SK-N-SH treated with all-trans-retinoic acid at 6 μM for 48 hours (cell line): Measurements from ENCODE around the gene RUSF1.

Source experiments
- ATAC-seq: fragments of 200-7000 bp; cut with Tn5 transposase; 3 replicates; pipeline ENCODE4 v1.9.1; 2020; ENCODE audit warnings: mild to moderate bottlenecking, moderate library complexity
- ARNTL ChIP-seq: fragments of 450-650 bp; formaldehyde crosslinking; IDR thresholded peaks from 2 replicates; pipeline ENCODE4 v1.5.0; 2020; ENCODE audit warnings: low read depth, mild to moderate bottlenecking, moderate library complexity, borderline replicate concordance
- BACH2 ChIP-seq: fragments of 250-450 bp; sonication (Bioruptor Pico); IDR thresholded peaks from 2 replicates; pipeline ENCODE4 v1.9.0; 2021; ENCODE audit warnings: mild to moderate bottlenecking, borderline replicate concordance
- CSDC2 ChIP-seq: fragments of 250-450 bp; sonication (Bioruptor Pico); IDR thresholded peaks from 2 replicates; pipeline ENCODE4 v1.5.0; 2020; ENCODE audit warnings: mild to moderate bottlenecking, moderate library complexity
- ESRRG ChIP-seq: fragments of 250-450 bp; sonication (Bioruptor Pico); IDR thresholded peaks from 2 replicates; pipeline ENCODE4 v1.6.1; 2021; ENCODE audit warnings: mild to moderate bottlenecking
- GLIS3 ChIP-seq: fragments of 250-450 bp; sonication (Bioruptor Pico); IDR thresholded peaks from 2 replicates; pipeline ENCODE4 v1.5.0; 2020; ENCODE audit warnings: mild to moderate bottlenecking, moderate library complexity
- ISL1 ChIP-seq: fragments of 250-450 bp; sonication (Bioruptor Pico); IDR thresholded peaks from 2 replicates; pipeline ENCODE4 v2.1.2; 2022; ENCODE audit warnings: mild to moderate bottlenecking, moderate library complexity
- OSR1 ChIP-seq: fragments of 250-450 bp; sonication (Bioruptor Pico); IDR thresholded peaks from 2 replicates; pipeline ENCODE4 v1.8.0; 2022; ENCODE audit warnings: moderate library complexity, mild to moderate bottlenecking, inconsistent platforms
- PPARA ChIP-seq: fragments of 250-450 bp; sonication (Bioruptor Pico); IDR thresholded peaks from 2 replicates; pipeline ENCODE4 v1.5.0; 2020; ENCODE audit warnings: mild to moderate bottlenecking, borderline replicate concordance
- RARB ChIP-seq: fragments of 250-450 bp; sonication (Bioruptor Pico); IDR thresholded peaks from 2 replicates; pipeline ENCODE4 v1.8.0; 2021; ENCODE audit warnings: mild to moderate bottlenecking, moderate library complexity
- TCF4 ChIP-seq: fragments of 250-450 bp; sonication (Bioruptor Pico); IDR thresholded peaks from 2 replicates; pipeline ENCODE4 v1.8.0; 2021; ENCODE audit warnings: mild to moderate bottlenecking, moderate library complexity, borderline replicate concordance
- TOX ChIP-seq: fragments of 250-450 bp; sonication (Bioruptor Pico); IDR thresholded peaks from 2 replicates; pipeline ENCODE4 v1.8.0; 2021; ENCODE audit warnings: mild to moderate bottlenecking, moderate library complexity, borderline replicate concordance
- ZC3H10 ChIP-seq: fragments of 250-450 bp; sonication (Bioruptor Pico); IDR thresholded peaks from 2 replicates; pipeline ENCODE4 v1.5.1; 2021; ENCODE audit warnings: mild to moderate bottlenecking, moderate library complexity
- ZFP3 ChIP-seq: fragments of 250-450 bp; sonication (Bioruptor Pico); IDR thresholded peaks from 2 replicates; pipeline ENCODE4 v1.5.0; 2020; ENCODE audit warnings: mild to moderate bottlenecking, moderate library complexity
- ZFP30 ChIP-seq: fragments of 450-650 bp; formaldehyde crosslinking; IDR thresholded peaks from 2 replicates; pipeline ENCODE4 v1.5.0; 2022; ENCODE audit warnings: mild to moderate bottlenecking, moderate library complexity
- ZNF565 ChIP-seq: fragments of 450-650 bp; formaldehyde crosslinking; conservative IDR thresholded peaks from 2 replicates; pipeline ENCODE4 v1.5.0; 2020; ENCODE audit warnings: low read depth, mild to moderate bottlenecking, moderate library complexity
- ZNF70 ChIP-seq: fragments of 450-650 bp; formaldehyde crosslinking; IDR thresholded peaks from 2 replicates; pipeline ENCODE4 v1.5.0; 2020; ENCODE audit warnings: mild to moderate bottlenecking, moderate library complexity
- ZNF8 ChIP-seq: fragments of 450-650 bp; formaldehyde crosslinking; IDR thresholded peaks from 2 replicates; pipeline ENCODE4 v1.5.0; 2020; ENCODE audit warnings: mild to moderate bottlenecking, moderate library complexity
- TF ChIP-seq, protein P1 (sequence below): fragments of 250-450 bp; sonication (Bioruptor Pico); IDR thresholded peaks from 2 replicates; pipeline ENCODE4 v1.5.0; 2020; ENCODE audit warnings: mild to moderate bottlenecking, moderate library complexity
- TF ChIP-seq, protein P2 (sequence below): fragments of 250-450 bp; sonication (Bioruptor Pico); IDR thresholded peaks from 2 replicates; pipeline ENCODE4 v1.8.0; 2020; ENCODE audit warnings: mild to moderate bottlenecking, moderate library complexity, borderline replicate concordance
- TF ChIP-seq, protein P3 (sequence below): fragments of 250-450 bp; sonication (Bioruptor Pico); IDR thresholded peaks from 2 replicates; pipeline ENCODE4 v1.5.1; 2020; ENCODE audit warnings: low read depth, mild to moderate bottlenecking, moderate library complexity
- TF ChIP-seq, protein P4 (sequence below): fragments of 250-450 bp; sonication (Bioruptor Pico); IDR thresholded peaks from 2 replicates; pipeline ENCODE4 v1.8.0; 2021; ENCODE audit warnings: low read depth, mild to moderate bottlenecking, moderate library complexity, borderline replicate concordance
- TF ChIP-seq, protein P5 (sequence below): fragments of 250-450 bp; sonication (Bioruptor Pico); IDR thresholded peaks from 2 replicates; pipeline ENCODE4 v1.5.1; 2021; ENCODE audit warnings: mild to moderate bottlenecking, moderate library complexity

Gene RUSF1

DNA sequence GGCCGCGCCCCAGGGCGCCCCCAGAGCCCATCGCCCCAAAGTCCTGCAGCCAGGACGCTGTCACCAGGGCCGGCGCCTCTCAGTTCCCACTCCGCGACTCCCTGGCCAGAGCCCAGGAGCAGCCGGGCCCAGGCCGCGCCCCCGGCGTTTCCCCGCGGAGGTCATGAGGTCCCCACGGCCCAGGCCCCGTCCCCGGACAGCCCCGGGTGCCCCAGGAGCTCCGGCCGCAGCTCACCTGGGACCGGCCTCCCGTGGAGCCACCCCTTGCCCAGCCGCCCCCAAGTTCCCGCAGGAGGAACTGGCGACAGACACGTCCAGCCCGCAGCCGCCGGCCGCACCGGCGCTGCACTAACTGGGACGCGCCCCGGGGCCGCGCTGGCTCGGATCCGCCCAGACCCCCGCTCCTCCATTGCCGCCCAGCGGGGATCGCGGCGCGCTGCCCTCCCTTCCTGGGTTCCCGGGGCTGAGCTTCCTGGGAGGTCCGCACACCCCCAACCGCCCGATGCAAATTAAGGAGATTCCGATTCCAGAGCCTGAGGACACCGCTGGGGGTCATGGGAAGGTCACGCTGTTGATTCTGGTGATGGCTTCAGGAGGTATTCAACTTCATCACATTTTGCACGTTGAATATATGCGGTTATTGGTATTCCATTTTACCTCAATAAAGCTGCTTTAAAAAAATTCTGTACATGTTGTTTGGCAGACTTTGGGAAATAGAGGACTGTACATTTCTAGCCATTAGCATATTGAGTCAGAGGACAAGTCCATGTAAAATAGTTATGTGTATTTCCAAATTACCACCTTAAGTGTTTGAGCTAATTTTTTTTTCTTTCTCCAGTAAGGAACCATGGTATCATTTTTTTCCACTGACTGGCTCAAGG lies 29.4 kb upstream of the RUSF1 start:
- no peak; the same call in 2 of the 3 replicates for ATAC-seq
- no peak for TF ChIP-seq PPARA (CRISPR knock-in tag)
- TF ChIP-seq, protein P1, sequence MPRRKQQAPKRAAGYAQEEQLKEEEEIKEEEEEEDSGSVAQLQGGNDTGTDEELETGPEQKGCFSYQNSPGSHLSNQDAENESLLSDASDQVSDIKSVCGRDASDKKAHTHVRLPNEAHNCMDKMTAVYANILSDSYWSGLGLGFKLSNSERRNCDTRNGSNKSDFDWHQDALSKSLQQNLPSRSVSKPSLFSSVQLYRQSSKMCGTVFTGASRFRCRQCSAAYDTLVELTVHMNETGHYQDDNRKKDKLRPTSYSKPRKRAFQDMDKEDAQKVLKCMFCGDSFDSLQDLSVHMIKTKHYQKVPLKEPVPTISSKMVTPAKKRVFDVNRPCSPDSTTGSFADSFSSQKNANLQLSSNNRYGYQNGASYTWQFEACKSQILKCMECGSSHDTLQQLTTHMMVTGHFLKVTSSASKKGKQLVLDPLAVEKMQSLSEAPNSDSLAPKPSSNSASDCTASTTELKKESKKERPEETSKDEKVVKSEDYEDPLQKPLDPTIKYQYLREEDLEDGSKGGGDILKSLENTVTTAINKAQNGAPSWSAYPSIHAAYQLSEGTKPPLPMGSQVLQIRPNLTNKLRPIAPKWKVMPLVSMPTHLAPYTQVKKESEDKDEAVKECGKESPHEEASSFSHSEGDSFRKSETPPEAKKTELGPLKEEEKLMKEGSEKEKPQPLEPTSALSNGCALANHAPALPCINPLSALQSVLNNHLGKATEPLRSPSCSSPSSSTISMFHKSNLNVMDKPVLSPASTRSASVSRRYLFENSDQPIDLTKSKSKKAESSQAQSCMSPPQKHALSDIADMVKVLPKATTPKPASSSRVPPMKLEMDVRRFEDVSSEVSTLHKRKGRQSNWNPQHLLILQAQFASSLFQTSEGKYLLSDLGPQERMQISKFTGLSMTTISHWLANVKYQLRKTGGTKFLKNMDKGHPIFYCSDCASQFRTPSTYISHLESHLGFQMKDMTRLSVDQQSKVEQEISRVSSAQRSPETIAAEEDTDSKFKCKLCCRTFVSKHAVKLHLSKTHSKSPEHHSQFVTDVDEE (CRISPR knock-in tag) = no peak
- TF ChIP-seq ZFP30 = no peak
- TF ChIP-seq TCF4 = no peak
- TF ChIP-seq ISL1 = no peak
- no peak for TF ChIP-seq OSR1 (CRISPR knock-in tag)
- TF ChIP-seq, protein P2, sequence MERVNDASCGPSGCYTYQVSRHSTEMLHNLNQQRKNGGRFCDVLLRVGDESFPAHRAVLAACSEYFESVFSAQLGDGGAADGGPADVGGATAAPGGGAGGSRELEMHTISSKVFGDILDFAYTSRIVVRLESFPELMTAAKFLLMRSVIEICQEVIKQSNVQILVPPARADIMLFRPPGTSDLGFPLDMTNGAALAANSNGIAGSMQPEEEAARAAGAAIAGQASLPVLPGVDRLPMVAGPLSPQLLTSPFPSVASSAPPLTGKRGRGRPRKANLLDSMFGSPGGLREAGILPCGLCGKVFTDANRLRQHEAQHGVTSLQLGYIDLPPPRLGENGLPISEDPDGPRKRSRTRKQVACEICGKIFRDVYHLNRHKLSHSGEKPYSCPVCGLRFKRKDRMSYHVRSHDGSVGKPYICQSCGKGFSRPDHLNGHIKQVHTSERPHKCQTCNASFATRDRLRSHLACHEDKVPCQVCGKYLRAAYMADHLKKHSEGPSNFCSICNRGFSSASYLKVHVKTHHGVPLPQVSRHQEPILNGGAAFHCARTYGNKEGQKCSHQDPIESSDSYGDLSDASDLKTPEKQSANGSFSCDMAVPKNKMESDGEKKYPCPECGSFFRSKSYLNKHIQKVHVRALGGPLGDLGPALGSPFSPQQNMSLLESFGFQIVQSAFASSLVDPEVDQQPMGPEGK = no peak
- TF ChIP-seq BACH2 (CRISPR knock-in tag) = no peak
- TF ChIP-seq, protein P3, sequence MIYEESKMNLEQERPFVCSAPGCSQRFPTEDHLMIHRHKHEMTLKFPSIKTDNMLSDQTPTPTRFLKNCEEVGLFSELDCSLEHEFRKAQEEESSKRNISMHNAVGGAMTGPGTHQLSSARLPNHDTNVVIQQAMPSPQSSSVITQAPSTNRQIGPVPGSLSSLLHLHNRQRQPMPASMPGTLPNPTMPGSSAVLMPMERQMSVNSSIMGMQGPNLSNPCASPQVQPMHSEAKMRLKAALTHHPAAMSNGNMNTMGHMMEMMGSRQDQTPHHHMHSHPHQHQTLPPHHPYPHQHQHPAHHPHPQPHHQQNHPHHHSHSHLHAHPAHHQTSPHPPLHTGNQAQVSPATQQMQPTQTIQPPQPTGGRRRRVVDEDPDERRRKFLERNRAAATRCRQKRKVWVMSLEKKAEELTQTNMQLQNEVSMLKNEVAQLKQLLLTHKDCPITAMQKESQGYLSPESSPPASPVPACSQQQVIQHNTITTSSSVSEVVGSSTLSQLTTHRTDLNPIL = no peak
- TF ChIP-seq GLIS3 (CRISPR knock-in tag) = no peak
- no peak for TF ChIP-seq ARNTL
- TF ChIP-seq ZNF565 = no peak
- TF ChIP-seq CSDC2 (CRISPR knock-in tag) = no peak
- no peak for TF ChIP-seq ESRRG (CRISPR knock-in tag)
- TF ChIP-seq, protein P4, sequence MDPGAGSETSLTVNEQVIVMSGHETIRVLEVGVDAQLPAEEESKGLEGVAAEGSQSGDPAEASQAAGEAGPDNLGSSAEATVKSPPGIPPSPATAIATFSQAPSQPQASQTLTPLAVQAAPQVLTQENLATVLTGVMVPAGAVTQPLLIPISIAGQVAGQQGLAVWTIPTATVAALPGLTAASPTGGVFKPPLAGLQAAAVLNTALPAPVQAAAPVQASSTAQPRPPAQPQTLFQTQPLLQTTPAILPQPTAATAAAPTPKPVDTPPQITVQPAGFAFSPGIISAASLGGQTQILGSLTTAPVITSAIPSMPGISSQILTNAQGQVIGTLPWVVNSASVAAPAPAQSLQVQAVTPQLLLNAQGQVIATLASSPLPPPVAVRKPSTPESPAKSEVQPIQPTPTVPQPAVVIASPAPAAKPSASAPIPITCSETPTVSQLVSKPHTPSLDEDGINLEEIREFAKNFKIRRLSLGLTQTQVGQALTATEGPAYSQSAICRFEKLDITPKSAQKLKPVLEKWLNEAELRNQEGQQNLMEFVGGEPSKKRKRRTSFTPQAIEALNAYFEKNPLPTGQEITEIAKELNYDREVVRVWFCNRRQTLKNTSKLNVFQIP (CRISPR knock-in tag) = no peak
- no peak for TF ChIP-seq ZFP3 (CRISPR knock-in tag)

DNA sequence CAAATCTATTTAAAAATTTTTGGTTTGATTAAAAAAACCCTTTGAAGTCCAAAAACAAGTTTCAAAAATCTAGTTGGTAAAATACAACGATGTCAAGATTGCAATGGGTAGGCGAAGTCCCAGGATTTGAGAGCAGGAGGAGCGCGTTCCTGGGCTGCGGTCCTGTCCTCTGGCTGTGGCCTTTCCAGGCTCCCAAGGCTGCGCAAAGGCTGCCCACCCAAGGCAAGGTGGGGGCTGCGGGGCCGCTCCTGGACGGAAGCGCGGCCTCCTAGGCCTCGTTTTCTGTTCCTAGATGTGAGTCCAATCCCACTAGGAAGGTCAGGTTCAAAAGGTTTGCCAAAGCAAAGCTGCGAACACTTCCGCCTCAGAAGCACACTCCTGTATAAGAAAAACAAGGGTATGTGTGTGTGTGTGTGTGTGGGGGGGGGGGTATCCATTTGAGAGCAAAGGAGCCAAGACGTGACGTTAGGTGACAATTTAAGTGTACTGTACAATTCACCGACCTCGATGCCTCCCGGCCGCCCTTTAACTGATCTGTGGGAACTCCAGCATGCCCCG lies 28.7 kb upstream of the RUSF1 start:
- TF ChIP-seq TCF4 = no peak
- no peak for TF ChIP-seq GLIS3 (CRISPR knock-in tag)
- no peak for TF ChIP-seq ZC3H10 (CRISPR knock-in tag)
- no peak for TF ChIP-seq CSDC2 (CRISPR knock-in tag)
- TF ChIP-seq, protein P3 = no peak
- no peak for TF ChIP-seq ZNF70 (CRISPR knock-in tag)
- TF ChIP-seq BACH2 (CRISPR knock-in tag) = no peak
- TF ChIP-seq OSR1 (CRISPR knock-in tag) = no peak
- TF ChIP-seq, protein P5, sequence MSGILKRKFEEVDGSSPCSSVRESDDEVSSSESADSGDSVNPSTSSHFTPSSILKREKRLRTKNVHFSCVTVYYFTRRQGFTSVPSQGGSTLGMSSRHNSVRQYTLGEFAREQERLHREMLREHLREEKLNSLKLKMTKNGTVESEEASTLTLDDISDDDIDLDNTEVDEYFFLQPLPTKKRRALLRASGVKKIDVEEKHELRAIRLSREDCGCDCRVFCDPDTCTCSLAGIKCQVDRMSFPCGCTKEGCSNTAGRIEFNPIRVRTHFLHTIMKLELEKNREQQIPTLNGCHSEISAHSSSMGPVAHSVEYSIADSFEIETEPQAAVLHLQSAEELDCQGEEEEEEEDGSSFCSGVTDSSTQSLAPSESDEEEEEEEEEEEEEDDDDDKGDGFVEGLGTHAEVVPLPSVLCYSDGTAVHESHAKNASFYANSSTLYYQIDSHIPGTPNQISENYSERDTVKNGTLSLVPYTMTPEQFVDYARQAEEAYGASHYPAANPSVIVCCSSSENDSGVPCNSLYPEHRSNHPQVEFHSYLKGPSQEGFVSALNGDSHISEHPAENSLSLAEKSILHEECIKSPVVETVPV = no peak
- TF ChIP-seq ISL1 = no peak
- TF ChIP-seq, protein P2 = no peak
- no peak for TF ChIP-seq RARB (CRISPR knock-in tag)
- TF ChIP-seq ZNF565 = no peak
- TF ChIP-seq, protein P4 (CRISPR knock-in tag) = no peak
- no peak for TF ChIP-seq ZNF8 (CRISPR knock-in tag)
- TF ChIP-seq TOX (CRISPR knock-in tag) = no peak

More for the DNA sequence above, 28.7 kb upstream of the RUSF1 start:
- ATAC-seq = no peak
